Testis (tissue), 5 donors: ENCODE measurements around the gene VPS13C. TPM values are rescaled to one million over a fixed set of nuclear protein-coding genes. Genes with fewer than 3 reads are reported as not detected.
A peak's percentile ranks its signal among the peaks of the same experiment; 100 is the strongest.

Experiments
- DNase-seq: peaks from one replicate; pipeline ENCODE4 v3.0.0-alpha.2; 2019
- H3K27ac ChIP-seq, 2 donors: fragments of 200-600 bp; sonication (generic); one replicate each; pipeline ENCODE4 v1.5.1; 2019
- H3K27me3 ChIP-seq: fragments of 200-600 bp; sonication (generic); one replicate; pipeline ENCODE4 v1.5.1; 2019
- H3K36me3 ChIP-seq: fragments of 200-600 bp; sonication (generic); one replicate; pipeline ENCODE4 v1.5.1; 2017; ENCODE audit warnings: low read depth; ENCODE audit errors: missing control alignments
- H3K4me1 ChIP-seq: fragments of 200-600 bp; sonication (generic); one replicate; pipeline ENCODE4 v1.5.1; 2019
- H3K4me3 ChIP-seq, 2 donors: fragments of 200-600 bp; sonication (generic); one replicate each; pipeline ENCODE4 v1.5.1; 2017 to 2019
- H3K9me3 ChIP-seq: fragments of 200-600 bp; sonication (generic); one replicate; pipeline ENCODE4 v1.5.1; 2017
- POLR2A ChIP-seq: fragments of 450-650 bp; IDR thresholded peaks from one replicate; pipeline ENCODE4 v1.6.1; 2017; ENCODE audit warnings: antibody characterized with exemption, mild to moderate bottlenecking, moderate library complexity
- WGBS, 2 donors: methylation state at CpG; one replicate each; pipeline ENCODE4 v1.1.5; 2018; 5-methylcytosine and 5-hydroxymethylcytosine counted together
- intact Hi-C: fragments of 100-400 bp; cut with DNase I; formaldehyde crosslinking; loops from one replicate; pipeline ENCODE4 v1.15.1; 2023; ENCODE audit warnings: low total_unique reads
- long read RNA-seq, 2 donors: transcript quantifications; one replicate each; lab custom pipeline, GENCODE V29; 2026
- polyA plus RNA-seq: library from polyadenylated mRNA; stranded (reverse); fragments of 350-450 nt; fragmentation: Illumina TruSeq; extraction: RNeasy Lipid Tissue Mini Kit (QIAGEN cat#74804); gene quantifications from one replicate; pipeline ENCODE4 v1.2.3, GENCODE V29; 2014; ENCODE audit warnings: low read depth, low replicate concordance; ENCODE audit not compliant: insufficient read depth
- total RNA-seq, 2 donors: library from RNA; depleted of rRNA; stranded (reverse); fragments of >200 nt; gene quantifications; one replicate each; pipeline ENCODE4 v1.2.3, GENCODE V29; 2016
- TF ChIP-seq, protein P1 (sequence below), 3 experiments: fragments of 450-650 bp in 2 of 3; fragments of 200-600 bp in 1 of 3; sonication (generic) in 1 of 3; IDR thresholded peaks; one replicate each; pipeline ENCODE4 v1.5.1; 2016 to 2019; ENCODE audit warnings: antibody characterized with exemption in 3 of 3, mild to moderate bottlenecking in 2 of 3, moderate library complexity in 1 of 3

VPS13C gene, protein sequence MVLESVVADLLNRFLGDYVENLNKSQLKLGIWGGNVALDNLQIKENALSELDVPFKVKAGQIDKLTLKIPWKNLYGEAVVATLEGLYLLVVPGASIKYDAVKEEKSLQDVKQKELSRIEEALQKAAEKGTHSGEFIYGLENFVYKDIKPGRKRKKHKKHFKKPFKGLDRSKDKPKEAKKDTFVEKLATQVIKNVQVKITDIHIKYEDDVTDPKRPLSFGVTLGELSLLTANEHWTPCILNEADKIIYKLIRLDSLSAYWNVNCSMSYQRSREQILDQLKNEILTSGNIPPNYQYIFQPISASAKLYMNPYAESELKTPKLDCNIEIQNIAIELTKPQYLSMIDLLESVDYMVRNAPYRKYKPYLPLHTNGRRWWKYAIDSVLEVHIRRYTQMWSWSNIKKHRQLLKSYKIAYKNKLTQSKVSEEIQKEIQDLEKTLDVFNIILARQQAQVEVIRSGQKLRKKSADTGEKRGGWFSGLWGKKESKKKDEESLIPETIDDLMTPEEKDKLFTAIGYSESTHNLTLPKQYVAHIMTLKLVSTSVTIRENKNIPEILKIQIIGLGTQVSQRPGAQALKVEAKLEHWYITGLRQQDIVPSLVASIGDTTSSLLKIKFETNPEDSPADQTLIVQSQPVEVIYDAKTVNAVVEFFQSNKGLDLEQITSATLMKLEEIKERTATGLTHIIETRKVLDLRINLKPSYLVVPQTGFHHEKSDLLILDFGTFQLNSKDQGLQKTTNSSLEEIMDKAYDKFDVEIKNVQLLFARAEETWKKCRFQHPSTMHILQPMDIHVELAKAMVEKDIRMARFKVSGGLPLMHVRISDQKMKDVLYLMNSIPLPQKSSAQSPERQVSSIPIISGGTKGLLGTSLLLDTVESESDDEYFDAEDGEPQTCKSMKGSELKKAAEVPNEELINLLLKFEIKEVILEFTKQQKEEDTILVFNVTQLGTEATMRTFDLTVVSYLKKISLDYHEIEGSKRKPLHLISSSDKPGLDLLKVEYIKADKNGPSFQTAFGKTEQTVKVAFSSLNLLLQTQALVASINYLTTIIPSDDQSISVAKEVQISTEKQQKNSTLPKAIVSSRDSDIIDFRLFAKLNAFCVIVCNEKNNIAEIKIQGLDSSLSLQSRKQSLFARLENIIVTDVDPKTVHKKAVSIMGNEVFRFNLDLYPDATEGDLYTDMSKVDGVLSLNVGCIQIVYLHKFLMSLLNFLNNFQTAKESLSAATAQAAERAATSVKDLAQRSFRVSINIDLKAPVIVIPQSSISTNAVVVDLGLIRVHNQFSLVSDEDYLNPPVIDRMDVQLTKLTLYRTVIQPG (N-terminal part only)
- total RNA-seq (10 to 100 TPM; 86.1 to 89.1 TPM), polyA plus RNA-seq (21.3 TPM)
- long read RNA-seq, donor 1, partial matches to known transcripts: 0 of 2 reads
- long read RNA-seq, donor 1, other reads (novel, unspliced or antisense): 0 of 2 reads
- long read RNA-seq, donor 2: 0 reads

DNA sequence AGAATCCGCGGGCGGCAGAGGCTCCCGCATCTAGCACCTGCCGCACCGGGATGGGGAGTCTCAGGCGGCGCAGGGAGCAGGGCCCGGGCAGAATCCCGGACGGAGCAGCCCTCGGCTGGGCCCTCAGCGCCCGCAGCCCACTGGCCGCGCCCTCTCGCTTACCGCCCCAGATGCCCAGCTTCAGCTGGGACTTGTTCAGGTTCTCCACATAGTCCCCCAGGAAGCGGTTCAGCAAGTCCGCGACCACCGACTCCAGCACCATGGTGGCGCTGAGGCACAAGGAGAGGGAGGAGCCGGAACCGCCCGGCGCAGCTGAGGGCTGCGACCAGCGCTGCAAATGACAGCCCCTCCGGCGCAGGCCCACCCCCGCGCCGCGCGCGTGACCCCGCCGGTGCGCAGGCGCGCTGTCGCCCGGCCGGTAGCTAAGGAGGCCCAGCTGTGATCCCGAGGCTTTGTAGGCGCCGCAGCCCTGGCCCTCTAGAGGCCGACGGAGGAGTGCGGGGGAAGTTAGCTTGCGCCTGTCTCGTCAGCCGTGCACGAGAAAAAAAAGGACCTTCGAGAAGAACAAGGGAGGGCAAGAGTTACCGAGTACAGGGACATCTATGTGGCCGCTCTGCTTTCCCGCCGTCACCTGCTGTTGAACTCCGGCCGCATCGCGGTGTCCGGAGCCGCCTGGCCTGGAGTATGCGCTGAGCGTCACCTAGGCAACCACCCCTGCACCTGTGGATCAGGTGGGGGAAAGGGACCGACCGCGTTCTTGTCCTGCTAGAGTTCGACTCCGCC lies at the start of gene VPS13C:
TSS of gene VPS13C (minus strand) at position 335 of the 783 bp plus-strand sequence. CDS start at position 262, 73 bp downstream.
- Histone ChIP-seq H3K9me3 (no peaks in the 10 kb centered on the region), H3K36me3 (no peaks in the 10 kb centered on the region), H3K4me3 (peak within 1 kb of the TSS; percentile 97 to 98), H3K27me3 (no peaks in the 10 kb centered on the region), H3K27ac (peak within 1 kb of the TSS; percentile 81 to 95), H3K4me1 (no peaks in the 10 kb centered on the region)
- intact Hi-C loops: no loop called here
- TF ChIP-seq POLR2A: peak; percentile 27
- TF ChIP-seq, protein P1, sequence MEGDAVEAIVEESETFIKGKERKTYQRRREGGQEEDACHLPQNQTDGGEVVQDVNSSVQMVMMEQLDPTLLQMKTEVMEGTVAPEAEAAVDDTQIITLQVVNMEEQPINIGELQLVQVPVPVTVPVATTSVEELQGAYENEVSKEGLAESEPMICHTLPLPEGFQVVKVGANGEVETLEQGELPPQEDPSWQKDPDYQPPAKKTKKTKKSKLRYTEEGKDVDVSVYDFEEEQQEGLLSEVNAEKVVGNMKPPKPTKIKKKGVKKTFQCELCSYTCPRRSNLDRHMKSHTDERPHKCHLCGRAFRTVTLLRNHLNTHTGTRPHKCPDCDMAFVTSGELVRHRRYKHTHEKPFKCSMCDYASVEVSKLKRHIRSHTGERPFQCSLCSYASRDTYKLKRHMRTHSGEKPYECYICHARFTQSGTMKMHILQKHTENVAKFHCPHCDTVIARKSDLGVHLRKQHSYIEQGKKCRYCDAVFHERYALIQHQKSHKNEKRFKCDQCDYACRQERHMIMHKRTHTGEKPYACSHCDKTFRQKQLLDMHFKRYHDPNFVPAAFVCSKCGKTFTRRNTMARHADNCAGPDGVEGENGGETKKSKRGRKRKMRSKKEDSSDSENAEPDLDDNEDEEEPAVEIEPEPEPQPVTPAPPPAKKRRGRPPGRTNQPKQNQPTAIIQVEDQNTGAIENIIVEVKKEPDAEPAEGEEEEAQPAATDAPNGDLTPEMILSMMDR (IDR thresholded peaks at IDR 0.05): peak; percentile 52 to 87 (median 79)
- DNase-seq: peak; percentile 92
- WGBS, 2 donors: 0% methylated on average over 16 to 65 of the region's 73 CpGs

DNA sequence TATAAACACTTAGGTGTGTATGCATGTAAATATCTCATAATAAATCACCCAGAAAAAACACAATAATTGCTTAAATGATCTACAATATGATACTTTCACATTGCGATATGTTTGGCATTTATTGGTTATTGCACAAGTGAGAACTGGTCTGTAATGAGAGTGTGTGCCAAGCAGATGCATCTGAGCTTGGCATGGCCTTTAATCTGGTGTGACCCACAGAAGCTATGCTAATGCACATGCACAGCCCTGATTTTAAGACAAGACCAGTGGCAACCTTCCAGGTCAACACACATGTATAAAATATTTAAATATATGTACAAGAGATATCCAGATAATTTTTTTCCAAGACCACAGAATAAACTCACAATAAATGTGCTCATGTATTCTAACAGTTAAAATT lies 49.2 kb upstream of the VPS13C start:
- Histone ChIP-seq H3K27ac (no peak overlapping the region), H3K27me3 (no peaks in the 10 kb centered on the region), H3K4me3 (no peak overlapping the region), H3K36me3 (no peaks in the 10 kb centered on the region), H3K9me3 (no peaks in the 10 kb centered on the region), H3K4me1 (no peaks in the 10 kb centered on the region)
- intact Hi-C loops: no loop called here
- 88 to 97% methylated on average over 1 of the region's 1 CpG for WGBS, 2 donors
- no peak for DNase-seq
- TF ChIP-seq POLR2A: no peak
- TF ChIP-seq, protein P1 (IDR thresholded peaks at IDR 0.05): no peak

DNA sequence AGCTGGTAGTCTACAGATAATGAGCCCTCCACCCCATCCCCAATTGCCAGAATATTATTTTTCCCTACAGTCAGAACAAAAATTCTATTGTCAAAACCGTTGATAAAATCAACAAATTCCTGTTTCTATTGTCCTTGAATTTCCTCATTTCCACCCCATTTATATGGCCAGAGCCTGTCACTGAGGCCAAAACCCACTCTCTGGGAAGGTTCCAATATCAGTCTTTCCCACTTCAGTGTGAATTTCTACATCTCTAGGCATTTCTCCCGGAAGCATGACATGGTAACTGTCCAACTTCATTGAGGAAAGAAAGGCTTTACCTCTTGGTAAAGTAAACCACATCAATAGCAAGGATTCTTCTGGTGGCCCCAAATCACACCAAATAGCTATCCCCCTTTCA lies 48.2 kb upstream of the VPS13C start:
- Histone ChIP-seq H3K36me3 (no peaks in the 10 kb centered on the region), H3K9me3 (no peaks in the 10 kb centered on the region), H3K4me1 (no peaks in the 10 kb centered on the region), H3K27ac (no peak overlapping the region), H3K27me3 (no peaks in the 10 kb centered on the region), H3K4me3 (no peak overlapping the region)
- intact Hi-C loops: no loop called here
- TF ChIP-seq, protein P1 (IDR thresholded peaks at IDR 0.05): no peak
- no peak for TF ChIP-seq POLR2A
- 59 to 65% methylated on average over 2 of the region's 2 CpGs for WGBS, 2 donors
- DNase-seq: no peak
